ENCODE measurements around the gene RMI1.
"Not testable (repeated sequence)": the region's sequence is repeated elsewhere in the genome, so short reads cannot be mapped to it uniquely, and the experiment has no call there.

Gene RMI1

GRCh38 chr9:84024041-84024575 is 43.5 kb downstream of the RMI1 start:
- no peak for DNase-seq

DNA sequence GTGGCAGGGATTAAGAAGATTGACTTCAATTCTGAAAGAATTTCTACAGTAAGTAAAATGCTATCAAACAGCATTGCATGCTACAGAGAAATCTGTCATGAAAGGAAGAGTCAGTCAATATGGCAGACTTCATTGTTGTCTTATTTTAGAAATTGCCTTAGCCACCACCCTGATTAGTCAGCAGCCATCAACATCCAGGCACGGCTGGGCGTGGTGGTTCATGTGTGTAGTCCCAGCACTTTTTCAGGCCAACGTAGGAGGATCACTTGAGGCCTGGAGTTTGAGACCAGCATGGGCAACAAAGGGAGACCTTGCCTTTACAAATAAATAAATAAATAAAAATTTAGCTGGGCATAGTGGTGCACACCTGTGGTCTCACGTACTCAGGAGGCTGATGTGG is 46.6 kb downstream of the RMI1 start:
- no peak for DNase-seq

DNA sequence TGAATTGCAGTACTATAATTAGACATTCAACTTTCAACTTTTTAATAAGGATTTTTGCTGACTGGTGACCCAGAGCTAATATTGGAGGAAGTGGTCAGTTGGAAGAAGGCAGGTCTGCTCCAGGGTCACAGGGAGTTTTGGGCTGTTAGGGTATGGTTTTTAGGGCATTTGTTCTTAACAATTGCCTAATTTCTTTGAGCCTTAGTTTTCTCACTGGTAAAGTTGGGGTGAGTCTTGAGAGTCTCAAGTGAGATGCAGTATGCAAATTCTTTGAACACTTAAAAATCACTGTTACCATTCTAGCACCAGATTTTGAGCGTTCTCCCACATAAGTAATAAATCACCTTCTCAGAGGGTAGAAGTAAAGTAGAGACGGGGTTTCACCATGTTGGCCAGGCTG is 50.9 kb downstream of the RMI1 start:
- no peak for DNase-seq

DNA sequence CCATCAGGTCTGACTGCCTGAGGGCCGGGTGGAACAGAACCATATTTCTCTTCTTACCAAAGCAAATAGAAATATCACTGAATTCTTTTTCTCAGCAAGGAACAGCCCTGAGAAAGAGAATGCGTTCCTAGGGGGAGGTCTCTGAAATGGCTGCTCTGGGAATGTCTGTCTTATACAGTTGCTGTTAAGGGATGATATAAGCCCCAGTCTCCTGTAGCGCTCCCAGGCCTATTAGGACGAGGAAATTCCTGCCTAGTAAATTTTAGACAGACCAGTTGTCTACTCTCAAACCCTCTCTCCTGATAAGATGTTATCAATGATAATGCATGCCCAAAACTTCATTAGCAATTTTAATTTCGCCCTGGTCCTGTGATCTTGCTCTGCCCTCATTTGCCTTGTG is 61.3 kb downstream of the RMI1 start:
- DNase-seq: not testable (repeated sequence)

DNA sequence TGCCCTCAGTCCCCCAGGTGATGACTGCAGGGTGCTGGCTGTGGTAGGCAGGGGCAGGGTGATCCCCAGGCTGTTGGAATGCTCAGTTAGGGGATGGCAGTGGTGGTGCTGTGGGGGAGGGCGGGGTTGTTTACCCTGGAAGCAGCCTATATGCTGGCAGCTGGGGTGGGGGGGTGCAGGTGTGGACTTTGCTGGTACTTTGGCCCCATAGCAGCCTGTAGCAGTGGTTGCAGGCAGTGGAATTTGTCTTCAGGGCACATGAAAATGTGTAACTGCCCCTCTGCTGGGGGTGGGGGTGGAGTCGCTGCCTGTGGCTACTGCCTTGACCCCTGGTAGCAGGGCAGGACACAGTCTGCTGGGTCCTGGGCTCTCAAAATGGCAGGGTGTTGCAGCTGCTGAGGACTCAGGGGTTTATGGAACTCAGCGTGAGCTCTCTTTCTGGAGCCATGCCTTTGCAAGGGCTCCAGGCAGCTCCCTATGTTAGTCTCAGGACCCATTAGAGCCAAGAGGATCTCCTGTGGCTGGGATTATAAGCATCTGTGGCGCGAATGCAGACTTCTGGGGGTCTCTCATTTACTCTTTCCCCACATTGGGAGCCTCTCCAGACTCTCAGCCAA is 65.0 kb downstream of the RMI1 start:
- DNase-seq: no peak

Data from NCI-H2227 treated with DMSO at 0.1 percent for 48 hours (cell line).